Activated T-cell treated with anti-CD3 and anti-CD28 coated beads, Interleukin-2, amount 50 U/mL, for 1 hour (primary cell): Measurements from ENCODE around the gene FBXL17.
A peak's percentile ranks its signal among the peaks of the same experiment; 100 is the strongest.
"Not testable (repeated sequence)": the region's sequence is repeated elsewhere in the genome, so short reads cannot be mapped to it uniquely, and the experiment has no call there.

Experiments
- DNase-seq: peaks from one replicate; pipeline ENCODE4 v3.0.0-alpha.2; 2020

The FBXL17 gene

DNA sequence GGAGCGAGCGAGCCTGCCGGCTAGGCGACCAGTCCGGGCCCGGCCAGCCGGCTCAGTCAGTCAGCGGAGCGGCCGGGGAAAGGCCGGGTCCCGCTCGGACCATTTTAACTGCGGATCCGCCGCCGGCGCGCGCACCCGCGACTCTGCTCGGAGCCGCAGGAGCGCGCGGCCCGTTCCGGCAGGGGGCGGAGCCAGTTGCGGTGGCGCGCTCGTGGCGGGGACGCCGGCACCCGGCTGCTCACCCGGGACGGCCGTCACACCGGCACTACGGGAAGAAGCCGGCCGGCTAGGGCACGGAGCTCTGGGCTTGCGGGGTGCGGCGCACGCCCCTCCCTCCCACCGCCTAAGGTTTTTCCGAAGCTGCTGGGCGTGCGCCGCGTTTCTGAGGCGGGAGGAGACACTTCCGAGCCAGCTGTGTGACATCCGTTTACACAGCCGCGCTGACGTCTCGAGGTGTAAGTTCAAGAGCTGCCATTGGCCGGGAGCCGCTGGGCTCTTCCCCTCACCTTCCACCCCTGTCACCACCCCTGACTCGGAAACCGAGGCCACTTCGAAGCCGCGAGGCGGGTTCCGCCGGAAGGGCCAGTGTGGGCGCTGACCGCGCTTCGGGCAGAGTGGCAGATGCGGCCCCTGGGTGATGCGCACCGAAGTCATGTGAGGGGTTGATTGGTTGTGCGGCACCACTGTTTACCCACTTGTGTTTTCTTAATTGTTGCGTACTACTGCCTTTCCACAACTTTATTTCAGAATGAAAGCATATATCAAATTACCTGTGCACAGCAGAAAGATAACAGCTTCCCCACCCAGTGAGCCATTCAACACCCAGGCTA, at the start of gene FBXL17:
Gene FBXL17 (minus strand): TSS at position 145 of the 830 bp plus-strand sequence.
- DNase-seq, result peak; percentile 90

DNA sequence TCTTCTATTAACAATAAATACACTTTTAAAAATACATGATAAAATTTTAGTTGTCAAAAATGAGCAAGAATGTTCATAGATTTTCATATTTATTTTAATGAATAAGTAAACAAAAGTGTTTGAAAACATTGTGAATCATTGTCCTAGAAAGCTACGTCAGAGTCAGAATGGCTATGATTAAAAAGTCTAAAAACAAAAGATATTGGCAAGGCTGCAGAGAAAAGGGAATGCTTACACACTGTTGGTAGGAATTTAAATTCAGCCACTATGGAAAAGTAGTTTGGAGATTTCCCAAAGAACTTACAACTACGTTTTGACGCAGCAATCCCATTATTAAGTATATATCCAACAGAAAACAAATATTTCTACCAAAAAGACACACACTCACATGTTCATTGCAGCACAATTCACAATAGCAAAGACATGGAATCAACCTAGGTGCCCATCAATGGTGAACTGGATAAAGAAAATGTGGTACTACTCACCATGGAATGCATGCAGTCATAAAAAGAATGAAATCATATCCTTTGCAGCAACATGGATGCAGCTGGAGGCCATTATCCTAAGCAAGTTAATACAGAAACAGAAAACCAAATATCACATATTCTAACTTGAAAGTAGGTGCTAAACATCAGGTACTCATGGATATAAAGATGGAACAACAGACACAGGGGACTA, 49.2 kb upstream of the FBXL17 start:
- DNase-seq, result no peak

DNA sequence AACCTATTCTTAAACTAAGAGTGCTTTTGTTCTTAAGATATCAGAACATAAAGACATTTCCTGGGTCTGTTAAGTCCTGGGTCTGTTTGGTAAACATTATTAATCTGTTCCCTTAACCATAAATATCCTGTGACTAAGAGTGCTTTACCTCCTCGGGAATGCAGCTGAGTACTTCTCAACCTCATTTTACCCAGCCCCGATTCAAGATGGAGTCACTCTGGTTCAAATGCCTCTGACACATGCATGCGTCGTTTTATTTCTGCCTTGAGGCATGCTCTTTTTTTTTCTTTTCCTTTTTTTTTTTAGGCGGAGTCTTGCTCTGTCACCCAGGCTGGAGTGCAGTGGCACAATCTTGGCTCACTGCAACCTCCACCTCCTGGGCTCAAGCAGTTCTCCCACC, 39.8 kb upstream of the FBXL17 start:
- DNase-seq, result no peak

DNA sequence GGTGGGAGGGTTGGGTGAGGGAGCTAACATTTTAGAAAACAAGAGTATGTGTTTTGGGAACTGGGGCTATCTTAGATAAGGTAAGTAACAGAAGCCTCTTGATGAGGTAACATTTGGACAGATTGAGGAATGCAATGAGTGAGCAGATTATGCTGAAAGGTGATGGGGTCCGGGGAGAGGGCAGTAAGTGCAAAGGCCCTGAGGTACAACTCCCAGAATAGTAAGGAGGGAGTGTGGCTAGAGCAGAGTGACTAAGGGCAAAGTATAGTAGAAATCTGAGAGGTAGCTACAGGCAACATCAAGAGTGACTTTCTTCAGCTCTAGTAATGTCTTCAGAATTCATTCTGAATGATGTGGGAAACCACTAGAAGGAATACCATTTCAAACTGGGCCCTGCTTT, 38.9 kb upstream of the FBXL17 start:
- no peak for DNase-seq

DNA sequence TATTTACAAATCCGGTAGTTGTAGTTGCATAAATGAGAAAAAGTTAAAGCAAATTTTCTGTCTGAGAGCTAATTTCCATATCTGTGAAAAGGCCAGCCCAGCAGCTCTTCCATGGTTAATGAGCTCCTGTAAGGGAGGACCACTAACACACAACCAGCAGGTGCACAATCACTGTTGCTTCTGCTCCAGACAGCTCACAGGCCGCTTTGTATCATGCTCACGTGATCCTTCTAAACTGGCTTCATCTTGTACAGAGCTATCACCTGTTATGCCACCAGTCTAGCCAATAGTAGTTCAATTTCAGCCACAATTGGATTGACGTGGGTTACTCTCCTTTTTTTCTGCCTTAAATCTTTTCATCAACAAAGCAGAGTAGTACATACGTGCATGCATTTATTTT, 38.3 kb upstream of the FBXL17 start:
- DNase-seq, result no peak

DNA sequence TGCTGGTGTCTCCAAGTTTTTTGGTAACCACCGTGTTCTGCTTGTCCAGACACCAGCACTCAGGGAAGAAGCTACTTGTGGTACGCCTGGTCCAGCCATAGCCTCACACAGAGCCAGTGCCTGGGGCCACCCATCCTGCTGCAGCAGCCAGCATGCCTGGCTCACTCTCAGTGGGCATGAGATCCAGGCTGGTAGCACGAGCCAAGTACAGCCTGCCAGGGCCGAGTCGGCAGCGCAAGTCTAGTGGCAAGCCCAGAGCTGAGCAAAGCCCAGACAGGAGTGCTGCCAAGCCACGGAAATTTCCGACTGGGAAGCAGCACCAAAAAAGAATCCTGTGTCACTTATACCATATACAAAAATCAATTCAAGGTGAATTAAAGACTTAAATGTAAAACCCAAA, 36.3 kb upstream of the FBXL17 start:
- DNase-seq, result no peak

DNA sequence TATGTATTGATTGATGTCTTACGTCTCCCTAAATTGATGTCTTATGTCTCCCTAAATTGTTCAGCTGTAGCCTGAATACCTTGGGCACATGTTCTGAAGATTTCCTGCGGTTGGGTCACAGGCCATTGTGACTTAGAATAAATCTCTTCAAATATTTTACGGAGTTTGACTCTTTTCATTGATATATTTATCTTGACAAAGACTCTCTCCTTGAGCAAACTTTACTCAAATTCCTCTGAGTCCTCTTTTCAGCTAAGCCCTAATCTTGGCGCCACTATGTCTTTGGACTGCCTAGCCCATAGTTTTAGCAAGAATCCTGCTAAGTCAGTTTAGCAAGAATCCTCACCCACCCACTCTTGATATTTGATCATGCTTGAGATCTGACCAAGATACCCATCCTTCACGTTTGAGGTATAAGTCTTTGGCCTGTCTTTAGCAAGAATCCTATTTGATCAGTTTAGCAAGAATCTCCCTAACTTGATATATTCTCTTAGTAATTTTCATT, 35.3 kb upstream of the FBXL17 start:
- no peak for DNase-seq

DNA sequence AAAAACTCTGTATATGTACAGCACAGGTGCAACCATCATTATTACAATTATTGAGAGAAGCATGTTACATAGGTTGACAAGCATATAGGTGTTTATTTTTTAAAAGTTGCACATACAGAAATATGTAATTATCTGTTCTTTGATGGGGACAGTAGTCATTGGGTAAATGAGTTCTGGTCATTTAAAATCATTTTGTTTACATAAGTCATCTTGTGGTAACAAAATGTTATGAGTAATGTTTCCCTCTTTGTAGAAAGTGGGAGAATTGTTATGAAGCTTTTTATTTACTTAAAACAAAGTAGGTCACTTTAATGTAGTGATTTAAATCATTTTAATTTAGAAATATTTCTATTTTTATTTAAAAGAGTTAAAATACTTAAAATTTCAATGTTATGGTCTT, 33.8 kb upstream of the FBXL17 start:
- DNase-seq, result no peak

DNA sequence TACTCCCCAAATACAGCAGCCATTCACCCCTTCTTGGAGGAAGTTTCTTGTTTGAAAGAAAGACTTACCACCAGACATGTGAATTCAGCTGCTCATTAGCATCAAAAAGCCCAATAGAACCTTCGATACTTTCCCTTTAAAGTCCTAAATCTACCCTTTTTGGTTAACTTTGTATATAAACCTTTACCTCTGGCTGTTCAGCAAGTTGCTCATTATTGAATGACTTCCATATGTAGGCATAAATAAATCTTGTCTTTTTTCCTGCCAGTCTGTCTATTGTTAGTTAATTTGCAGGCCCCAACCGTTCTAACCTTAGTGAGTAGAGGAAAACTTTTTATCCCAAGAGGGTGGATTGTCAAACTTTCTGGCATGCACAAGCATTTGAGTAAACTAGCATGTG, 27.9 kb upstream of the FBXL17 start:
- no peak for DNase-seq

DNA sequence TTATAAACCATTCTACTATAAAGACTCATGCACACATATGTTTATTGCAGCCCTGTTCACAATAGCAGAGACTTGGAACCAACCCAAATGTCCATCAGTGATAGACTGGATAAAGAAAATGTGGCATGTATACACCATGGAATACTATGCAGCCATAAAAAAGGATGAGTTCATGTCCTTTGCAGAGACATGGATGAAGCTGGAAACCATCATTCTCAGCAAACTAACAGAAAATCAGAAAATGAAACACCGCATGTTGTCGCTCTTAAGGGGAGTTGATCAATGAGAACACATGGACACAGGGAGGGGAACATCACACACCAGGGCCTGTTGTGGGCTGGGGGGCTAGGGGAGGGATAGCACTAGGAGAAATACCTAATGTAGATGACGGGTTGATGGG, 23.3 kb upstream of the FBXL17 start:
- DNase-seq, result not testable (repeated sequence)

DNA sequence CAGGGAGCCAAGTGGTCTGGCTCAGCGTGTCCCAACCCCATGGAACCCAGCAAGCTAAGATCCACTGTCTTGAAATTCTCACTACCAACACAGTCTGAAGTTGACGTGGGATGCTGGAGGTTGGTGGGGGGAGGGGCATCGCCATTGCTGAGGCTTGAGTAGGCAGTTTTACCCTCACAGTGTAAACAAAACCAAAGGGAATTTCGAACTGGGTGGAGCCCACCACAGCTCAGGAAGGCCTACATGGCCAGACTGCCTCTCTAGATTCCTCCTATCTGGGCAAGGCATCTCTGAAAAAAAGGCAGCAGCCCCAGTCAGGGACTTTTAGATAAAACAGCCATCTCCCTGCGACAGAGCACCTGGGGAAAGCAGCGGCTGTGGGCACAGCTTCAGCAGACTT, 17.1 kb upstream of the FBXL17 start:
- no peak for DNase-seq

DNA sequence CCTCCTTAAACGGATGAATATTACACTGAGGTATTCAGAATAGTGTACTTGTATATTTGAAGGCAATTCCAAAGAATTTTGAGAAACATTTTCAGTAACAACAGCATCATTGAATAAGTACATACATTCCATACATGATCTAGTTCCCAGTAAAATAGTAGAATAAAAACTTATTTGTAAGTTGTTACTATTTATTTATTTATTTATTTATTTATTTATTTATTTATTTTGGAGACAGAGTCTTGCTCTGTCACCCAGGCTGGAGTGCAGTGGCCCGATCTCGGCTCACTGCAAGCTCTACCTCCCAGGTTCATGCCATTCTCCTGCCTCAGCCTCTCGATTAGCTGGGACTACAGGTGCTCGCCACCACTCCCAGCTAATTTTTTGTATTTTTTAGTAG, 14.9 kb upstream of the FBXL17 start:
- DNase-seq, result not testable (repeated sequence)

DNA sequence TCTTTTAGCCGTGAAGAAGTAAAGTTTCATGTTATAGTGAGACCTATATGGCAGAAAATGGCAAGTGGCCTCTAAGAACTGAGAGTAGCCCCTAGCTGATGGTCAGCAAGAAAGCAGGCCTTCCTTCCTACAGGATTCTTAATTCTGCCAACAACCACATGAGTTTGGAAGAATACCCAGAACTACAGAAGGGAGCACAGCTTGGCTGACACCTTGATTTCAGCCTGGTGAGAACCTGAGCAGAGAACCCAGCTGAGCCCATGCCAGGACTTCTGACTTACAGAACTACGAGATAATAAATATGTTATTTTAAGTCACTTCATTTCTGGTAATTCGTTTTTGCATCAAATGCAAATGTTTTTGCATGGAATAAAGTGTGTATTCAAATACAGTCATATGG, 5.9 kb upstream of the FBXL17 start:
- no peak for DNase-seq

DNA sequence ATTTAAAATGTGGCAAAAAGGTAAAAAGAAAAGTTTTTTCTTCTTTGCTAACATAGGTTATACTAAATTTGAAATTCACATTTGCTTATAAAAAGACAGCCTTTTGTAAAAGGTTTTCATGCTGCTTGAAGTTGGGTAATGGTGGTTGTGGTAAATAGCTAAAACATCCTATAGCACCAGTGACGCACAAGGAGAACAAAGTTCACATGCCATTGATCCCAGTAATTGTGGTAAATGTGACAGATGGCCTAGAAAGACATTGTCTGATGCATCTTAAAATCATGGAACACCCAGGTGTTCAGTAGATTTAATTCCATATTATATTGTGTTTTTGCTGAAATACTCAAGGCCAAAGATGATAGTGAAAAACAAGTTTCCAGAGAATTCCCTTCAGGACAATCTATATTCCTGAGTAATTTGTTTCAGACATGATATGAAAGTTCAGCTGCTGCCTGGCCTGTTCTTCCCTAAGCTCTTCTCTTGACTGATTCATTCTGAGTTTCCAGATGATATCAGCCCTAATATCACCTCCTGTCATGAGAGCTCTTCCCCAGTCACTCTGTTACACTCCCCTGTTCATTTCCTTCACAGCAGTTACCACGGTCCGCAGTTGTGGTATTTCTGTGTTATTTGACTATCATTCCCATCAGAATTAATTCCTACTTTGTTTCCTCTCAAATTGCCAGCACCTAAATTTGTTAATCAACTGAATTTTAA, 4.6 kb upstream of the FBXL17 start:
- no peak for DNase-seq

DNA sequence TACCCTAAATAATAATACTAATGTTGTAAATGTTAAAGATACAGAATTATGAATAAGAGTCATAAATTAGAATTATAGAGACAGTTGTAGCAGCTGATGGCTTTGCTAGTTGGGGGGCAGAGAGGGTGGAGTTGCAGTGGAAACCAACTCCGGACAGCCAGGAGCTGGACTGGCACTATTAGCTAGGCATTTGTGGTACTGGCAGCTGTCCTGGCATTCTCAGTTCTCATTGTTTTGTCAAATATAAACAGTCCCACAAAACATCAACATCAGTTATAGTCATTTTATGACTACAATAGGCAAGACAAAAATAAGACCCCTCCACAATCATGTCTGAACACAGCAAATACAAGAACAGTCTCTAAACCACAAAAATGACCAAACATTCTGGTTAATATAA, 2.8 kb upstream of the FBXL17 start:
- no peak for DNase-seq

DNA sequence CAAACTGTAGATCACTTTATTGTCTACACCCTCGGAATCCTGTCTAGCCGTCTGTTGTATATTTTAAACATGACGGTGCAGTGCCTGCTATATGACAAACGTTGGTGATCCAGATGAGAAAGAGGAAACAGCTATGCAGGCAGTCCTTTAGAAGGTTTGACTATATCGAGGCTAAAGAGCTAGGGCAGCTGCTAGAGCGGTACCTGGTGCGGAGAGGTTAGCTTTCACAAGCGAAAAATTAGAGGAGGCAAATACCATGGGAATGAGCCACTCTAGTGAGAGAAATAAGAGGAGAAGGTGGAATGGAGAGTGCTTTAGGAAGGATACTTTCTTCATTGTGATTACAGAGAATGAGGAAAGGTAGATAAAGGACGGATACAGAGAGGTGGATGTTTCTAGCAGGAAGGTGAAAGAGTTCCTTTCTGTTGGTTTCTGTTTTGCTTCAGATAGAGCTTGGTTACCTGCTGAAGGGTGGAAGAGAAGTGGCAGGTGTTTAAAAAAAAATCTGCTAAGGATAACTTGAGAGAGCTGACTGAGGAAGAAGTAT, 959 bp upstream of the FBXL17 start:
- DNase-seq, result no peak

DNA sequence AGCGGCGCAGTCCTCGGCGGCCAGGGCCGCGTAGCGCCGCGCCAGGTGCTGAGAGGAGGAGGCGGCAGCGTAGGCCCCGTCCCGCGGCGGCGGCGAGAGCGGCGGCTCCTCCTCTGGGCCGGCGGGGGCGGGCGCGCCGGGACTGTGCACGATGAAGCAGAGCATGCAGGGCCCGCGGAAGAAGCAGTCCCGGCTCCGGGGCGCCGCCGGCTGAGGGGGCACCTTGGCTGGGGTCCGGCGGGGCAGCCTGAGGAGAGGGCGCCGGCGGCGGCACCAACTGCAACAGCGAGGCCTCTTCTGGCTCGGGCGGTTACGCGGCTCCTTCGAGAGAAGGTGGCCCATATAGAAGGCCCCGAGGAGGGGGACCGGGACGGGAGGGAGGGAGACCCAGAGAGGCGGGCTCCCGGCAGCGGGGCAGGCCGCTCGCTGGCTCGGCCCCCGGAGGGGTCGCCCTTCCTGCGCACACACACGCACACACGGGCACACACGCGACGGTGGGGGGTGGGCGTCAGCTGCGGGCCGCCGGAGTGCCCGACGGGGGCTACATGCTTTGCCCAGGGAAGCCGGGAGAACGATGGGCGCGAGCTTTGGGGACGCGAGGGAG, 446 bp downstream of the FBXL17 start:
- peak; percentile 85 for DNase-seq

DNA sequence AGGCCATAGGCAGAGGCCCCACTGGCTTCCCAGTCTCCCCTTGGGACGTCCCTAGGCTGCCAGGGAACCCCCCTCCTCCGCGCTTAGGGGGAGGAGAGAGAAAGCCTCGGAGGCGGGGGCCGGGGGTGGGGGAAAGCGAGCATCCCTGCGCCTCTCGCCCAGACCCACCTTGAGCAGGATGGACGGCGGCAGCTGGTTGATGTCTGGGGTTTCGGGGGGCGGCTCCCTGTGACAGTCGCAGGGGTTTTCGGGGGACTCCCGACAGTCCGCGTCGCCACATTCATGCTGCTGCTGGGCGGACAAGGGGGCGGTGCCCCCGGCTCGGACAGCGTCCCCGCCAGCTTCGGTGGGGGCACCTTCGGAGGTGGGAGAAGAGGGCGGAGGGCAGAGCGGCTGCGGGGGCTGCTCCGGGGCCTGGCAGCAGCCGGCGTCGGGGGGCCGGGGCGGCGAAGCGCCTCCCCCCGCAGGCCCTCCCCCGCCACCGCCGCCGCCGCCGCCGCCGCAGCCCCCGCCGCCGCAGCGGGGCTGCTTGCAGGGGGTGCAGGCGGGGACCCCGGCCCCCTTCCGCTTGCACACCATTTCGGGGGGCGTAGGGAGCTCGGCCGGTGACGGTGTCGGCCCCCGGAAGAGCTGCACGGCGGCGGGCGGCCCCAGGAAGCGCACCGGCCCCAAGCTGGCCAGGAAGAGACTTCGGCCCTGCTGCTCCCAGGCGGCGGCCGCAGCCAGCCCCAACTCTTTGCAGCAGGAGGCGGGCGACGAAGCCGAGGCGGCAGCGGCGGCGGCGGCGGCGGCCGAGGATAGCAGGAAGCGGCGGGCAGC, 1.2 kb downstream of the FBXL17 start:
- DNase-seq, result peak; percentile 56

DNA sequence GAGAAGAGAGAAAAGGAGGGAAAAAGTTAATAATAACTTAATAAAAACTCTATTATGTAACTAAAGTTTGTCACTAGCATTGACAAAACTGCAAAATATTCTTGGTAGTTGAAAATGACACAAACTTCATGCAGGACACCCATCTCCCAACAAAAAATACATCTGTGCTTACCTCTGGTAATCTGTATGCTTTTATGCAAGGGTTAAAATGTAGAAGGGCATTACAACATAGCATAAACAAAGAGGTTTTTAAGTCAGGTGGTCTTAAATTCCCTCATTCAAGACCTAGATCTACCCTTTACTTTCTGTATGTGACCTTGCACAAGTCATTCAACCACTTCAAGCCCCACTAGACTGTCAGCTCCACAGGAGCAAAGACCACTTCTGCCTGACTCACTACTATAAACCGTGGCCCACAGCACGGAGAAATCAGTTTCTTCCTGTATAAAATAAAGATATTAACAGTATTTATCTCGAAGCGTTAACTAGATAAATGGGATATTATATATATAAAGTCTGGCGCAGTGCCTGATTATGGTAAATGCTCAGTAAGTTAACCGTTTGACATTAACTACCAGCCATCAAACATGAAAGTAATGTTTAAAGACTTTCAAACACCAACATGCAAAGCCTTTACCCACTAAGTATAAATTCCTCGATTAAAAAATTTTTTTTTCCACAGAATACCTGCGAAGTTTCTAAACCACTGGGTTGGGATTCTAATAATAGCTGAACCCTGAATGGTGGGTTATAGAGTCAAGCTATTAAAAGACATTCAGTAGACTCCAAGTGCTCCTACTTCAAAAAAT, 2.0 kb downstream of the FBXL17 start:
- DNase-seq, result no peak

DNA sequence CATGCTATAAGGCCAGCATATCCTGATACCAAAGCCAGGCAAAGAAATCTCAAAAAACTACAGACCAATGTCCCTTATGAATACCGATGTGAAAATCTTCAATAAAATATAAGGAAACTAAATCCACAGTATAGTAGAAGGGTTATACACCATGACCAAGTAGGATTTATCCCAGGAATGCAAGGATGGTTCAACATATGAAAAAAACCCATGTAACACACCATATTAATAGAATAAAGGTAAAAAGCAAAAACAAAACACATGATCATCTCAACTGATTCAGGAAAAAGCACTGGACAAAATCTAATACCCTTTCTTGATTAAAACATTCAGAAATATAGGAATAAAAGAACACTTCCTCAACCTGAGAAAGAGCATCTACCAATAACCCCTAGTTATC, 6.1 kb downstream of the FBXL17 start:
- DNase-seq, result no peak

DNA sequence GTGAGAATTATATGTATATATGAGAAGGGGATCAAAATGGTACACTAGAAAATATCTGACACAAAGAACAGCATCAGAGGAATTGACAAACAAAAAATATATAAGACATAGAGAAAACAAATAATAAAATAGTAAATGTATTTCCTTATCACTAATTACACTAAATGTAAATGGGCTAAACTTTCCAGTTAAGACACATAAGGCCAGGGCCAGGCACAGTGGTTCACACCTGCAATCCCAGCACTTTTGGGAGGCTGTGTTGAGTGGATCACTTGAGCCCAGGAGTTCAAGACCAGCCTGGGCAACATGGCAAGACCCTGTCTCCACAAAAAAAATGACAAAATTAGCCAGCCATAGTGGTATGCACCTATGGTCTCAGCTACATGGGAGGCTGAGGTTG, 8.5 kb downstream of the FBXL17 start:
- DNase-seq, result no peak
